Neural cell (in vitro differentiated cells): ENCODE data around the gene SNRNP27. TPM values are rescaled to one million over a fixed set of nuclear protein-coding genes. Genes with fewer than 3 reads are reported as not detected.

Experiments
- H2AFZ ChIP-seq: fragments of 200-600, 300-800 bp; sonication (generic), shearing (Covaris generic); 2 replicates; pipeline ENCODE4 v1.6.0; 2014; ENCODE audit warnings: low read depth, mild to moderate bottlenecking, antibody characterized with exemption, low read length, moderate library complexity
- H3F3A ChIP-seq: fragments of 200-600 bp; shearing (Covaris generic); 2 replicates; pipeline ENCODE4 v1.6.1; 2016; ENCODE audit warnings: mild to moderate bottlenecking, moderate library complexity, mixed read lengths, antibody characterized with exemption, low read length; ENCODE audit not compliant: insufficient read depth, poor library complexity, severe bottlenecking
- H3K27ac ChIP-seq: fragments of 200-600, 300-800 bp; sonication (generic), shearing (Covaris generic); 2 replicates; pipeline ENCODE4 v1.5.1; 2014; ENCODE audit warnings: mild to moderate bottlenecking, low read length, moderate library complexity
- H3K27me3 ChIP-seq: fragments of 300-800, 200-600 bp; sonication (generic), shearing (Covaris generic); 2 replicates; pipeline ENCODE4 v1.6.0; 2014; ENCODE audit warnings: mild to moderate bottlenecking, low read depth, low read length, moderate library complexity; ENCODE audit not compliant: insufficient read depth
- H3K36me3 ChIP-seq: fragments of 300-800, 200-600 bp; sonication (generic), shearing (Covaris generic); 2 replicates; pipeline ENCODE4 v1.5.1; 2014; ENCODE audit warnings: mild to moderate bottlenecking, antibody characterized with exemption, low read length, moderate library complexity; ENCODE audit not compliant: insufficient read depth
- H3K4me2 ChIP-seq: fragments of 300-800, 200-600 bp; sonication (generic), shearing (Covaris generic); 2 replicates; pipeline ENCODE4 v1.6.0; 2014; ENCODE audit warnings: mild to moderate bottlenecking, low read length
- H3K4me3 ChIP-seq: fragments of 300-800, 200-600 bp; sonication (generic), shearing (Covaris generic); 2 replicates; pipeline ENCODE4 v1.5.1; 2014; ENCODE audit warnings: mild to moderate bottlenecking, low read length, moderate library complexity
- H3K79me2 ChIP-seq: fragments of 200-600 bp; shearing (Covaris generic); replicated peaks from 2 replicates; pipeline ENCODE4 v1.6.0; 2014; ENCODE audit warnings: mild to moderate bottlenecking, low read length, moderate library complexity; ENCODE audit not compliant: insufficient read depth
- H3K9ac ChIP-seq: fragments of 300-800, 200-600 bp; sonication (generic), shearing (Covaris generic); 2 replicates; pipeline ENCODE4 v1.6.1; 2016; ENCODE audit warnings: mild to moderate bottlenecking, low read length, mixed read lengths
- H3K9me2 ChIP-seq: fragments of 200-600 bp; shearing (Covaris generic); 2 replicates; pipeline ENCODE4 v1.6.1; 2016; ENCODE audit warnings: mild to moderate bottlenecking, low read length, mixed read lengths; ENCODE audit not compliant: insufficient read depth
- H3K9me3 ChIP-seq: fragments of 200-600, 300-800 bp; sonication (generic), shearing (Covaris generic); 2 replicates; pipeline ENCODE4 v1.6.1; 2016; ENCODE audit warnings: mild to moderate bottlenecking, mixed run types, low read length, moderate library complexity, mixed read lengths
- H4K20me1 ChIP-seq: fragments of 200-600 bp; shearing (Covaris generic); 2 replicates; pipeline ENCODE4 v1.6.1; 2016; ENCODE audit warnings: mild to moderate bottlenecking, mixed run types; ENCODE audit not compliant: insufficient read depth
- EP300 ChIP-seq: fragments of 450-650 bp; conservative IDR thresholded peaks from 2 replicates; pipeline ENCODE4 v1.6.1; 2014; ENCODE audit warnings: antibody characterized with exemption, mild to moderate bottlenecking, moderate library complexity; ENCODE audit not compliant: poor library complexity, severe bottlenecking
- EZH2 ChIP-seq: fragments of 200-600, 300-800 bp; shearing (Covaris generic), sonication (generic); IDR thresholded peaks from 2 replicates; pipeline ENCODE4 v1.6.1; 2014; ENCODE audit warnings: antibody characterized with exemption, low read length, borderline replicate concordance, mild to moderate bottlenecking; ENCODE audit not compliant: insufficient read depth, poor library complexity, severe bottlenecking
- MXI1 ChIP-seq: fragments of 450-650 bp; conservative IDR thresholded peaks from 2 replicates; pipeline ENCODE4 v1.6.1; 2014; ENCODE audit warnings: antibody characterized with exemption, mild to moderate bottlenecking; ENCODE audit not compliant: poor library complexity, severe bottlenecking
- POLR2AphosphoS5 ChIP-seq: IDR thresholded peaks from 2 replicates; pipeline ENCODE4 v1.6.1; 2012
- RAD21 ChIP-seq: fragments of 450-650 bp; conservative IDR thresholded peaks from 2 replicates; pipeline ENCODE4 v1.6.1; 2014; ENCODE audit warnings: antibody characterized with exemption, mild to moderate bottlenecking, moderate library complexity
- SMC3 ChIP-seq: fragments of 450-650 bp; conservative IDR thresholded peaks from 2 replicates; pipeline ENCODE4 v1.6.1; 2014; ENCODE audit warnings: antibody characterized with exemption, mild to moderate bottlenecking, moderate library complexity; ENCODE audit not compliant: poor library complexity
- TAF1 ChIP-seq: IDR thresholded peaks from 2 replicates; pipeline ENCODE4 v1.6.1; 2012; ENCODE audit warnings: low read depth
- polyA plus RNA-seq: library from polyadenylated mRNA; depleted of rRNA; stranded (reverse); fragments of >200 nt; gene quantifications from 2 replicates; pipeline ENCODE4 v1.2.3, GENCODE V29; 2014
- TF ChIP-seq, protein P1 (sequence below): fragments of 450-650 bp; IDR thresholded peaks from 2 replicates; pipeline ENCODE4 v1.5.1; 2014; ENCODE audit warnings: antibody characterized with exemption, mild to moderate bottlenecking, moderate library complexity; ENCODE audit not compliant: poor library complexity, severe bottlenecking
- TF ChIP-seq, protein P2 (sequence below): IDR thresholded peaks from 2 replicates; pipeline ENCODE4 v1.6.1; 2012; ENCODE audit warnings: borderline replicate concordance

The SNRNP27 gene
- polyA plus RNA-seq, 1 donor from 2014 or later: 90.7 TPM

- no peaks in the 10 kb centered on the region for H3K9me2 ChIP-seq
- H3K4me3 ChIP-seq: no peak overlapping the region
- H3F3A ChIP-seq: no peaks in the 10 kb centered on the region
- no peak overlapping the region for H3K9ac ChIP-seq
- H3K27ac ChIP-seq: no peak overlapping the region
- H3K27me3 ChIP-seq: no peaks in the 10 kb centered on the region
- no peaks in the 10 kb centered on the region for H3K9me3 ChIP-seq
- no peak overlapping the region for H3K4me2 ChIP-seq
- H3K36me3 ChIP-seq: no peaks in the 10 kb centered on the region
- no peaks in the 10 kb centered on the region for H4K20me1 ChIP-seq
- TF ChIP-seq TAF1 (no peak), RAD21 (no peak), SMC3 (no peak), POLR2AphosphoS5 (no peak), EP300 (no peak), EZH2 (no peak), MXI1 (no peak)
- TF ChIP-seq, protein P1, sequence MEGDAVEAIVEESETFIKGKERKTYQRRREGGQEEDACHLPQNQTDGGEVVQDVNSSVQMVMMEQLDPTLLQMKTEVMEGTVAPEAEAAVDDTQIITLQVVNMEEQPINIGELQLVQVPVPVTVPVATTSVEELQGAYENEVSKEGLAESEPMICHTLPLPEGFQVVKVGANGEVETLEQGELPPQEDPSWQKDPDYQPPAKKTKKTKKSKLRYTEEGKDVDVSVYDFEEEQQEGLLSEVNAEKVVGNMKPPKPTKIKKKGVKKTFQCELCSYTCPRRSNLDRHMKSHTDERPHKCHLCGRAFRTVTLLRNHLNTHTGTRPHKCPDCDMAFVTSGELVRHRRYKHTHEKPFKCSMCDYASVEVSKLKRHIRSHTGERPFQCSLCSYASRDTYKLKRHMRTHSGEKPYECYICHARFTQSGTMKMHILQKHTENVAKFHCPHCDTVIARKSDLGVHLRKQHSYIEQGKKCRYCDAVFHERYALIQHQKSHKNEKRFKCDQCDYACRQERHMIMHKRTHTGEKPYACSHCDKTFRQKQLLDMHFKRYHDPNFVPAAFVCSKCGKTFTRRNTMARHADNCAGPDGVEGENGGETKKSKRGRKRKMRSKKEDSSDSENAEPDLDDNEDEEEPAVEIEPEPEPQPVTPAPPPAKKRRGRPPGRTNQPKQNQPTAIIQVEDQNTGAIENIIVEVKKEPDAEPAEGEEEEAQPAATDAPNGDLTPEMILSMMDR: no peak
- TF ChIP-seq, protein P2, sequence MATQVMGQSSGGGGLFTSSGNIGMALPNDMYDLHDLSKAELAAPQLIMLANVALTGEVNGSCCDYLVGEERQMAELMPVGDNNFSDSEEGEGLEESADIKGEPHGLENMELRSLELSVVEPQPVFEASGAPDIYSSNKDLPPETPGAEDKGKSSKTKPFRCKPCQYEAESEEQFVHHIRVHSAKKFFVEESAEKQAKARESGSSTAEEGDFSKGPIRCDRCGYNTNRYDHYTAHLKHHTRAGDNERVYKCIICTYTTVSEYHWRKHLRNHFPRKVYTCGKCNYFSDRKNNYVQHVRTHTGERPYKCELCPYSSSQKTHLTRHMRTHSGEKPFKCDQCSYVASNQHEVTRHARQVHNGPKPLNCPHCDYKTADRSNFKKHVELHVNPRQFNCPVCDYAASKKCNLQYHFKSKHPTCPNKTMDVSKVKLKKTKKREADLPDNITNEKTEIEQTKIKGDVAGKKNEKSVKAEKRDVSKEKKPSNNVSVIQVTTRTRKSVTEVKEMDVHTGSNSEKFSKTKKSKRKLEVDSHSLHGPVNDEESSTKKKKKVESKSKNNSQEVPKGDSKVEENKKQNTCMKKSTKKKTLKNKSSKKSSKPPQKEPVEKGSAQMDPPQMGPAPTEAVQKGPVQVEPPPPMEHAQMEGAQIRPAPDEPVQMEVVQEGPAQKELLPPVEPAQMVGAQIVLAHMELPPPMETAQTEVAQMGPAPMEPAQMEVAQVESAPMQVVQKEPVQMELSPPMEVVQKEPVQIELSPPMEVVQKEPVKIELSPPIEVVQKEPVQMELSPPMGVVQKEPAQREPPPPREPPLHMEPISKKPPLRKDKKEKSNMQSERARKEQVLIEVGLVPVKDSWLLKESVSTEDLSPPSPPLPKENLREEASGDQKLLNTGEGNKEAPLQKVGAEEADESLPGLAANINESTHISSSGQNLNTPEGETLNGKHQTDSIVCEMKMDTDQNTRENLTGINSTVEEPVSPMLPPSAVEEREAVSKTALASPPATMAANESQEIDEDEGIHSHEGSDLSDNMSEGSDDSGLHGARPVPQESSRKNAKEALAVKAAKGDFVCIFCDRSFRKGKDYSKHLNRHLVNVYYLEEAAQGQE: no peak
- no peaks in the 10 kb centered on the region for H3K79me2 ChIP-seq
- no peak overlapping the region for H2AFZ ChIP-seq
Observed at GRCh38 chr2:69945441-69945840, 51.7 kb downstream of the SNRNP27 start.

- no peaks in the 10 kb centered on the region for H3K9me2 ChIP-seq
- H3K27ac ChIP-seq: no peak overlapping the region
- H3F3A ChIP-seq: no peaks in the 10 kb centered on the region
- H3K36me3 ChIP-seq: no peaks in the 10 kb centered on the region
- H2AFZ ChIP-seq: no peak overlapping the region
- no peak overlapping the region for H3K9ac ChIP-seq
- no peak overlapping the region for H3K4me3 ChIP-seq
- no peak for TF ChIP-seq TAF1
- no peak for TF ChIP-seq EP300
- TF ChIP-seq SMC3: no peak
- no peak for TF ChIP-seq MXI1
- TF ChIP-seq EZH2: no peak
- TF ChIP-seq RAD21: no peak
- TF ChIP-seq, protein P1: no peak
- H3K9me3 ChIP-seq: no peaks in the 10 kb centered on the region
- H3K27me3 ChIP-seq: no peaks in the 10 kb centered on the region
- no peak overlapping the region for H3K4me2 ChIP-seq
- H3K79me2 ChIP-seq: no peaks in the 10 kb centered on the region
- no peaks in the 10 kb centered on the region for H4K20me1 ChIP-seq
Observed at GRCh38 chr2:69945941-69946340, 52.2 kb downstream of the SNRNP27 start.
